GM12864 (cell line): ENCODE results near the gene HHATL.

Experiments
- DNase-seq: peaks from one replicate; pipeline ENCODE4 v3.0.0-alpha.2; 2011; ENCODE audit warnings: low read depth
- H3K4me3 ChIP-seq: 2 replicates; pipeline ENCODE4 v1.5.1; 2011; ENCODE audit warnings: mild to moderate bottlenecking, low read depth, low read length, control low read depth
- CTCF ChIP-seq: IDR thresholded peaks from 2 replicates; pipeline ENCODE4 v1.5.1; 2011; ENCODE audit warnings: low read depth, mild to moderate bottlenecking, moderate library complexity, low read length, control low read depth, inconsistent platforms; ENCODE audit errors: missing control alignments

The HHATL gene

GRCh38 chr3:42702982-42703694 is 540 bp upstream of the HHATL start:
- no peak overlapping the region for H3K4me3 ChIP-seq
- no peak for DNase-seq
- TF ChIP-seq CTCF: no peak

GRCh38 chr3:42701371-42702065 is 1.1 kb downstream of the HHATL start:
- DNase-seq: no peak
- no peak overlapping the region for H3K4me3 ChIP-seq
- TF ChIP-seq CTCF: no peak

- DNase-seq: no peak
- no peak for TF ChIP-seq CTCF
- H3K4me3 ChIP-seq: no peak overlapping the region
Observed at GRCh38 chr3:42700366-42701288, 2.0 kb downstream of the HHATL start.

- no peak for TF ChIP-seq CTCF
- DNase-seq: no peak
- no peak overlapping the region for H3K4me3 ChIP-seq
Observed at GRCh38 chr3:42699511-42699971, 3.1 kb downstream of the HHATL start.

- no peak overlapping the region for H3K4me3 ChIP-seq
- no peak for TF ChIP-seq CTCF
- DNase-seq: no peak
Observed at GRCh38 chr3:42698911-42699230, 3.7 kb downstream of the HHATL start.

- no peak for DNase-seq
- no peak overlapping the region for H3K4me3 ChIP-seq
- TF ChIP-seq CTCF: no peak
Observed at GRCh38 chr3:42698216-42698910, 4.2 kb downstream of the HHATL start.
